HG03571 (cell line): Measurements from ENCODE around the gene XRN2.
"Not testable (repeated sequence)": the region's sequence is repeated elsewhere in the genome, so short reads cannot be mapped to it uniquely, and the experiment has no call there.

ENCODE experiments used
- ATAC-seq: cut with Tn5 transposase; IDR thresholded peaks from one replicate; pipeline ENCODE4 v1.9.1; 2021; ENCODE audit not compliant: unreplicated experiment

Gene XRN2

DNA sequence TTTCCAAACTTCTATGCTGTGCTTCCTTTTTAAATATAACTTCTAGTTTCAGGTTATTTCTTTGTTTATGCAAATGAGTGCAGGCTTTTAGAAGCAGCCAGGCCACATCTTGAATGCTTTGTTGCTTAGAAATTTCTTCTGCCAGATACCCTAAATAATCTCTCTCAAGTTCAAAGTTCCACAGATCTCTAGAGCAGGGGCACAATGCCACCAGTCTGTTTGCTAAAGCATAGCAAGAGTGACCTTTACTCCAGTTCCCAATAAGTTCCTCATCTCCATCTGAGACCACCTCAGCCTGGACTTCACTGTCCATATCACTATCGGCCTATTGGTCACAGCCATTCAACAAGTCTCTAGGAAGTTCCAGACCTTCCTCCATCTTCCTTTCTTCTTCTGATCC is 120.6 kb downstream of the XRN2 start:
- ATAC-seq: not testable (repeated sequence)

DNA sequence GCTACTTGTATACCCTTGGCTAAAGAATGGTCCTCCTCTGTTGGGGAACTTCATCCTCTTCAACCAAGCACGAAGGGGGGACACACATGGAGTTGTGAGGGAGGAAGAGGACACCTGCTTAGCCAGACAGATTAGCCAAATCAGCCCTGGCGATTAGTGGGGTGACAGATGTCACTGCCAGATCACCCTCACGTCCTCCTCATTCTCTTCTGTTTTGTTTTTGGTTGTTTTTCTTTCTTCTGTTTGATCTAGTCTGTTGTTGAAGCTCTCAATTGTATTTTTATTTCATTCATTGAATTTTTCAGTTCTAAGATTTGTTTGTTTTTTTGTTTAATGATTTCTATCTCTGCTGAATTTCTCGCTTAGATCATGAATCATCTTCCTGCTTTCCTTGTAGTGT is 121.7 kb downstream of the XRN2 start:
- no peak for ATAC-seq

DNA sequence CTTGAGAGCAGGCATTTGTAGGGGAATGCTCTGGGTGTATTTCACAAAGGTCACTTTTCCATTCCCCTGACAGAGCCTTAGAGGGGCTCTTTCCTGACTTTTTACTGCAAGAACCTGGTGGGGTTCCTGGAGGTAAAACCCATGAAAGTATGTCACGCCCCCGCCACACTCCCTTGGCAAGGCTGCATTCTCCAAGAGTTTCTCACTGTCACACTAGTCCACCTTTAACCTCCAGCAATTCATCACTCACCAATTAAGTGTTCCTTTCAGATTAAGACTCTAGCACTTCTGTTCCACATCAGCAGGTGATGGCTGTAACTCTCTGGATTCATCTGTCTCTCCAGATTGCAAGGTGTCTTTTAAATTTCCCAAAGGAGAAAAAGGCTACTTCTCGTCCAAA is 126.9 kb downstream of the XRN2 start:
- ATAC-seq: no peak

DNA sequence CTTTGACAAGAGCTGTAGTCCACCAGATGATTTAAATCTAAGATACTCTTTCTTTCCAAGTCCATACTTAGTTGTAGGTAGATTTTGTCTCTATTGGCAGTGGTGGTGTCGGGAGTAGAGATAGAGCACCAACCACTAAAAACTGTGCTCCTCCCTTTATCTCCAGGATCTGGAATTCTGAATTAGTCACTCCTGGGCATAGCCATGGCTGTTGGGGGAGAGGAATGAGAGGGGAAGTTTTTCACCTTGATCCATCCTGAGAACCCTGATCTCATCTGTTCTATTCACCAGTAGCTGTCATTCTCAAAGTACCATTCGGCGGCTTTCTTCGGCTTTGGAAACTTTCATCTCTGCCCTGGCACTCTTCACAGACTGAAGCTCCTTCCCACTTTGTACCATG is 129.8 kb downstream of the XRN2 start:
- ATAC-seq: no peak

DNA sequence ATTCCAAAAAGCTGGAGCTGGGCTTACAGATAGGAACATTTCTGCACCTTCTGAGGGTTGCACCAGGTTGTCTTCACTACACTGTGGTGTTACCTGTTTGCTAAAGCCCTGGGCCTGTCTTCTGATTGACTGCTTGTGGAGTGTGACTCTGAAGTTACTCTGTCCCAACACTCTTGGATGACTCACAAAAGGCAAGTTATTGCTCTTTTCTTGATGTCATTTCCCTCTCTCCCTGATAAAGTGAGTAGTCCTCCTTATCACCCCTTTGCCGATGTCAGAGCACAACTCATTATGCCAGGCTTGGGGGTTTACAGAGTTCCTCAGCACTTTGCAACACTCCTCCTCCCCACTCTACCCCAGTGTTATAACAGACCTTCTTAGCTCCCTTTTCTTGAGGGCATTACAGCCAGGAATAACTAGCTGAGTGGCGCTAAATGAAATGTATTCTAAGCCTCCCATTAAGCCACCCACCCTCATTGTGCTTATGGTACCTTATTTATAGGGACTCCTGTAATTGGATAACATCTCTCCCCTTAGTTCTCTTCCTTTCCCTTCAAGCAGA is 130.3 kb downstream of the XRN2 start:
- no peak for ATAC-seq

- no peak for ATAC-seq
Observed at GRCh38 chr20:21435576-21435975, 132.4 kb downstream of the XRN2 start.

- no peak for ATAC-seq
Observed at GRCh38 chr20:21436205-21436604, 133.1 kb downstream of the XRN2 start.

GRCh38 chr20:21437248-21437647 is 134.1 kb downstream of the XRN2 start:
- ATAC-seq: no peak

GRCh38 chr20:21437816-21438215 is 134.7 kb downstream of the XRN2 start:
- ATAC-seq: no peak
